Caco-2 (cell line): ENCODE results near the gene NRF1. TPM values are rescaled to one million over a fixed set of nuclear protein-coding genes. Genes with fewer than 3 reads are reported as not detected.

ENCODE experiments used
- BruUV-seq: library from RNA; stranded (reverse); fragments of 400-500 nt; replicated peaks from 2 replicates; lab custom pipeline; 2021; lab: Mats Ljungman, UMichigan
- CTCF ChIA-PET: fragments of 300-600 bp; sonication (Branson Sonifier 250); formaldehyde crosslinking; loops from one replicate; lab custom pipeline; 2022; ENCODE audit warnings: antibody characterized with exemption; lab: Charles Lee
- POLR2A ChIA-PET: fragments of 300-600 bp; sonication (Branson Sonifier 250); formaldehyde crosslinking; loops from one replicate; lab custom pipeline; 2022; ENCODE audit warnings: antibody characterized with exemption; lab: Charles Lee
- DNase-seq, 2 experiments: peaks; one replicate each; pipeline versions ENCODE4 v3.0.0 to v3.0.0-alpha.2; 2020 to 2022
- H3K27me3 ChIP-seq: replicated peaks from 2 replicates; pipeline ENCODE4 v1.6.0; 2011; ENCODE audit warnings: low read length; ENCODE audit not compliant: control insufficient read depth, insufficient read depth
- H3K36me3 ChIP-seq: 2 replicates; pipeline ENCODE4 v1.5.1; 2011; ENCODE audit warnings: low read length; ENCODE audit not compliant: control insufficient read depth, insufficient read depth
- H3K4me1 ChIP-seq: fragments of 250-450 bp; sonication (Bioruptor Pico); 2 replicates; pipeline ENCODE4 v1.5.1; 2020; ENCODE audit warnings: mild to moderate bottlenecking
- H3K4me3 ChIP-seq: 2 replicates; pipeline ENCODE4 v1.5.1; 2011; ENCODE audit warnings: low read depth, mild to moderate bottlenecking, control low read depth, low read length
- H3K9me3 ChIP-seq: fragments of 250-450 bp; sonication (Bioruptor Pico); 2 replicates; pipeline ENCODE4 v1.5.1; 2020; ENCODE audit warnings: mild to moderate bottlenecking, moderate library complexity
- H3K27ac Mint-ChIP-seq: one replicate; pipeline ENCODE4 v1.8.0; 2022; ENCODE audit warnings: mixed read lengths; ENCODE audit not compliant: unreplicated experiment
- H3K27me3 Mint-ChIP-seq: one replicate; pipeline ENCODE4 v1.8.0; 2022; ENCODE audit warnings: mixed read lengths; ENCODE audit not compliant: insufficient read depth, unreplicated experiment
- H3K36me3 Mint-ChIP-seq: one replicate; pipeline ENCODE4 v1.8.0; 2022; ENCODE audit warnings: mild to moderate bottlenecking, mixed read lengths; ENCODE audit not compliant: insufficient read depth, unreplicated experiment
- H3K4me1 Mint-ChIP-seq: one replicate; pipeline ENCODE4 v1.8.0; 2022; ENCODE audit warnings: low read depth, mixed read lengths; ENCODE audit not compliant: unreplicated experiment
- H3K4me3 Mint-ChIP-seq: one replicate; pipeline ENCODE4 v1.8.0; 2022; ENCODE audit warnings: mild to moderate bottlenecking, moderate library complexity, mixed read lengths; ENCODE audit not compliant: unreplicated experiment
- H3K9me3 Mint-ChIP-seq: one replicate; pipeline ENCODE4 v1.8.0; 2022; ENCODE audit warnings: mixed read lengths; ENCODE audit not compliant: unreplicated experiment
- CTCF ChIP-seq, 2 experiments: fragments of 200-600 bp in 1 of 2; IDR thresholded peaks; 1 replicate in 1 of 2; 2 replicates in 1 of 2; pipeline versions ENCODE4 v1.5.1 to v1.8.0; 2011 to 2022; ENCODE audit warnings: antibody characterized with exemption in 1 of 2, control low read depth in 1 of 2, inconsistent platforms in 1 of 2, low read depth in 1 of 2, low read length in 1 of 2, mild to moderate bottlenecking in 1 of 2, moderate library complexity in 1 of 2; ENCODE audit not compliant: insufficient read depth in 1 of 2, severe bottlenecking in 1 of 2, unreplicated experiment in 1 of 2
- intact Hi-C: fragments of 100-400 bp; cut with micrococcal nuclease; formaldehyde crosslinking; loops from one replicate; pipeline ENCODE4 v1.10.0; 2022; ENCODE audit not compliant: unreplicated experiment
- total RNA-seq: library from RNA; stranded (reverse); gene quantifications from 2 replicates; pipeline ENCODE4 v1.2.3, GENCODE V29; 2022

The NRF1 gene
- total RNA-seq, 1 experiment from 2014 or later: 22.5 TPM

- H3K4me3 ChIP-seq: no peak overlapping the region
- DNase-seq: no peak
- TF ChIP-seq CTCF (IDR thresholded peaks at IDR 0.05; ENCODE audit: insufficient read depth in 1 of 2, low read depth in 1 of 2, low read length in 1 of 2, severe bottlenecking in 1 of 2, unreplicated experiment in 1 of 2): no peak
- BruUV-seq: no TSS peak
- Mint-ChIP-seq H3K36me3 (peaks cover 13% of the 10 kb centered on the region), H3K27me3 (no peaks in the 10 kb centered on the region), H3K4me3 (no peak overlapping the region), H3K4me1 (peaks cover 6% of the 10 kb centered on the region), H3K27ac (no peak overlapping the region), H3K9me3 (no peaks in the 10 kb centered on the region)
- POLR2A ChIA-PET: no interaction called here
- H3K36me3 ChIP-seq: no peaks in the 10 kb centered on the region
- peaks cover 4% of the 10 kb centered on the region; the same call in 1 of the 2 replicates for H3K4me1 ChIP-seq
- CTCF ChIA-PET: no interaction called here
- H3K9me3 ChIP-seq: no peaks in the 10 kb centered on the region
- no peaks in the 10 kb centered on the region for H3K27me3 ChIP-seq
- intact Hi-C loops: loop anchor here (5.0 kb wide), 1 partner anchor 227 kb away; no protein-coding TSS in a partner anchor
Measured at GRCh38 chr7:129784783-129785684, 173.5 kb downstream of the NRF1 start.

DNA sequence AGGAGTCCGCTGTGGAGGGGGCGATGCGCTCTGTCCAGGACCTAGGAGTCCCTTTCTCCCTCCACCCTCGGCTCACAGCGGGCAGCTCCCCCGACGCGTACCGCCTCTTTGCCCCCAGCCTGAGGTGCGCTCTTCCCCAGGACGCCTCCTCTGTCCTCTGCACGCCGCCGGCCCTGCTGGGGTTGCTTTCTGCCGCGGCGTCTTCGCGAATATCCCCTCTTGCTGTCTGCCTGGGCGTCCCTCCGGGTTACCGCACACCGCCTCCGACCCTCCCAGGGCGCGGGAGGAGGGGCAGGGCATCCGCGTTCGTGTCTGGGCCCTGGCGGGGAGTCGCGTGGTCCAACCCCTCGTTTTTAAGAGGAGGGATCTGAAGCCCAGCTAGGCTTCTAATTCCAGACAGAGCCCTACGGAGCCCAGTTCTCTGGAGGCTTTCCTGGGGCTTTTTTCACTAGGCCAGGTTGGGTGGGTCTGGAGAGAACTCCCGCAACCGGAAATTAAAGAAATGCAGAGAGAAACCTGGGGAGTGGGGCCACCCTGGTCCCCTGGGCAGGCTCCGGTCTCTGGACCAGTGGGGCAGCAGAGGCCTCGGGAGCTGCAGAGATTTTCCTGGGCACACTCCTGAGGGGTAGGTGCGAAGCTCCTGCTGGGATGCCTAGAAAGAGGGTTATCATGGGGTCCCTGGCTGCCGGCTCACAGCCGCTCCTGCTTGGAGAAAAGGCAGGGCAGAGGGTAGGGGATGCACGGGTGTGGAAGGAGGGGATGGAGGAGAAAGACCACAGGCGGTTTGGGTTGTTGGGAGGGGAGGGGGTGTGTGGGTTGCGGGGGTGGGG is 174.4 kb downstream of the NRF1 start:
- Mint-ChIP-seq H3K4me3 (no peak overlapping the region), H3K9me3 (no peaks in the 10 kb centered on the region), H3K27me3 (no peaks in the 10 kb centered on the region), H3K36me3 (peaks cover 13% of the 10 kb centered on the region), H3K4me1 (peaks cover 6% of the 10 kb centered on the region), H3K27ac (no peak overlapping the region)
- BruUV-seq: no TSS peak
- H3K4me3 ChIP-seq: no peak overlapping the region
- no peaks in the 10 kb centered on the region for H3K9me3 ChIP-seq
- CTCF ChIA-PET: interaction anchor here (0.6 to 1.6 kb wide), 2 partner anchors 39 to 51 kb away, joined by 3 to 5 read pairs; no protein-coding TSS in a partner anchor
- POLR2A ChIA-PET: no interaction called here
- H3K27me3 ChIP-seq: no peaks in the 10 kb centered on the region
- H3K36me3 ChIP-seq: no peaks in the 10 kb centered on the region
- intact Hi-C loops: no loop called here
- peaks cover 4% of the 10 kb centered on the region; the same call in 1 of the 2 replicates for H3K4me1 ChIP-seq
- no peak for TF ChIP-seq CTCF (IDR thresholded peaks at IDR 0.05; ENCODE audit: insufficient read depth in 1 of 2, low read depth in 1 of 2, low read length in 1 of 2, severe bottlenecking in 1 of 2, unreplicated experiment in 1 of 2)
- DNase-seq: no peak
